Duodenal mucosa (tissue), 2 donors: ENCODE measurements around the gene SLC16A3.

Source experiments
- H3K27ac ChIP-seq: one replicate; pipeline ENCODE4 v1.7.0; 2013; ENCODE audit warnings: low read depth, low read length
- H3K27me3 ChIP-seq, 2 donors: one replicate each; pipeline ENCODE4 v1.7.0; 2013; ENCODE audit warnings: low read length in 2 of 2, control low read depth in 1 of 2; ENCODE audit not compliant: insufficient read depth in 2 of 2, control insufficient read depth in 1 of 2
- H3K36me3 ChIP-seq, 2 donors: one replicate each; pipeline ENCODE4 v1.7.0; 2013; ENCODE audit warnings: low read length in 2 of 2, control low read depth in 1 of 2; ENCODE audit not compliant: insufficient read depth in 2 of 2, control insufficient read depth in 1 of 2
- H3K4me1 ChIP-seq, 2 donors: one replicate each; pipeline ENCODE4 v1.7.0; 2013; ENCODE audit warnings: low read length in 2 of 2, control low read depth in 1 of 2; ENCODE audit not compliant: insufficient read depth in 2 of 2, control insufficient read depth in 1 of 2
- H3K4me3 ChIP-seq, 2 donors: one replicate each; pipeline ENCODE4 v1.7.0; 2013; ENCODE audit warnings: low read length in 2 of 2, low read depth in 1 of 2
- H3K9ac ChIP-seq, 2 donors: one replicate each; pipeline ENCODE4 v1.7.0; 2013; ENCODE audit warnings: low read length in 2 of 2, low read depth in 1 of 2
- H3K9me3 ChIP-seq, 2 donors: one replicate each; pipeline ENCODE4 v1.7.0; 2013; ENCODE audit warnings: low read length in 2 of 2, control low read depth in 1 of 2; ENCODE audit not compliant: control insufficient read depth in 1 of 2

The SLC16A3 gene

DNA sequence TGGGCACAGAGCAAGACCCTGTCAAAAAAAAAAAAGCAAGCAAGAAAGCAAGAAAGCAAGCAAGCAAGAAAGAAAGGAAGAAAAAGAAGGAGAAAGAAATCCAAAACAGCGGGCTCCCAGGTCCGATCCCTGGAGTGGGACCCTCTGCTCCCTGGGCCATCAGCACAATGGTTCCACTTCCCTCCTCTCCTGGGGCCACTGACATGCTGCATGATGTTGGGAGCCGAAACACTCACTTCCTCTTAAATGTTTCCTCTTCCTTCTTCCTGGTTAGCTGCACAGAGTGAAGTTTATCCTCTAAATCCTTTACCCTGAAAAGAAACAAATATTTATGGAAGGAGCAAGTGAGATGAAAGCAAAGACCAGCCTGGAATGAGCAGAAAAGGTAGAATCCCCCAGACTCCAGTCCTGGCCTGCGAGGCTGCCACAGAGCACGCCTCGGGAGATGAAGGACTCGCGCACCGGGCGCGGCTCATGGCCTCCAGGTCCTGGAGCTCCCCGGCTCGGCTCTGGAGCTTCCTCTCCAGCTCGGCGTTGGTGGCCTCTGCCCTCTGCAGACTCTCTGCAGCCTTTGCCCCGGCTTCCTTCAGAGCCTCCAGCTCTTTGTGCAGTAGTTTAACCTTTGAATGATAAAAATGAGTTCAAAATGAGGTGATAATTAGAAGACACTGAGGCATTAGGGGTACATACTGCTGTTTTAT lies 35.2 kb upstream of the SLC16A3 start:
- peak overlapping the region in 1 of 2 donors; percentile 17 for H3K9ac ChIP-seq
- peak overlapping the region; percentile 31 for H3K27ac ChIP-seq
- H3K4me1 ChIP-seq = peaks cover 12 to 31% of the 10 kb centered on the region in 2 donors
- no peaks in the 10 kb centered on the region for H3K9me3 ChIP-seq
- H3K36me3 ChIP-seq = peaks cover 7 to 18% of the 10 kb centered on the region in 2 donors
- H3K4me3 ChIP-seq = peak overlapping the region; percentile 5 to 30
- H3K27me3 ChIP-seq = no peaks in the 10 kb centered on the region

GRCh38 chr17:82194765-82195164 lies 34.1 kb upstream of the SLC16A3 start:
- no peaks in the 10 kb centered on the region for H3K27me3 ChIP-seq
- H3K9ac ChIP-seq = no peak overlapping the region
- peaks cover 7 to 18% of the 10 kb centered on the region in 2 donors for H3K36me3 ChIP-seq
- H3K27ac ChIP-seq = no peak overlapping the region
- H3K4me1 ChIP-seq = peaks cover 5 to 23% of the 10 kb centered on the region in 2 donors
- no peaks in the 10 kb centered on the region for H3K9me3 ChIP-seq
- H3K4me3 ChIP-seq = no peak overlapping the region

- H3K9ac ChIP-seq = no peak overlapping the region
- H3K27me3 ChIP-seq = no peaks in the 10 kb centered on the region
- H3K27ac ChIP-seq = no peak overlapping the region
- H3K9me3 ChIP-seq = no peaks in the 10 kb centered on the region
- peaks cover 7 to 18% of the 10 kb centered on the region in 2 donors for H3K36me3 ChIP-seq
- H3K4me3 ChIP-seq = no peak overlapping the region
- peaks cover 5 to 23% of the 10 kb centered on the region in 2 donors for H3K4me1 ChIP-seq
Measured at GRCh38 chr17:82195675-82196672, 32.9 kb upstream of the SLC16A3 start.

GRCh38 chr17:82198092-82198491 lies 30.8 kb upstream of the SLC16A3 start:
- H3K9me3 ChIP-seq = no peaks in the 10 kb centered on the region
- H3K27ac ChIP-seq = no peak overlapping the region
- H3K9ac ChIP-seq = no peak overlapping the region
- H3K4me1 ChIP-seq = peaks cover 0 to 14% of the 10 kb centered on the region in 2 donors
- no peaks in the 10 kb centered on the region for H3K27me3 ChIP-seq
- H3K36me3 ChIP-seq = peaks cover 7 to 18% of the 10 kb centered on the region in 2 donors
- H3K4me3 ChIP-seq = no peak overlapping the region

DNA sequence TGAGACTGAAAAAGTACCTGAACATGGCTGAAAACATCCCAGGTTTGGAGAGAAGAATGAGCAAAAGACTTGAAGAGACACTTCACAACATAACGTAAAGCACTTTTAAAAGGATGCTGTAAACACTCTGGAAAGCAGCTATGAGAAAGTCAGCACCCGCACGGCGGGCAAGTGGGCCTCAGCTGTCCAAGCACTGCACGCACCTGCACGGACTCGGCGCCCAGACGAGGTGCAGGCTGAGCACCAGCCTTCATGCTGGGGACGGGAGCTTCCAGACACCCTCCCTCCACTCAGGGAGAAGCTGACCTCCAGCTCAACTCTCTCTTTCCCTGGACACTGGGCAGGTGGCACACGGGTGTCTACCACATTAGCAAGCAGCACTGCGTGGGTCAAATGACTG lies 29.3 kb upstream of the SLC16A3 start:
- Histone ChIP-seq H3K4me3 (no peak overlapping the region), H3K4me1 (peaks cover 0 to 5% of the 10 kb centered on the region in 2 donors), H3K36me3 (peaks cover 7 to 18% of the 10 kb centered on the region in 2 donors), H3K9me3 (no peaks in the 10 kb centered on the region), H3K27me3 (no peaks in the 10 kb centered on the region), H3K9ac (no peak overlapping the region), H3K27ac (no peak overlapping the region)

DNA sequence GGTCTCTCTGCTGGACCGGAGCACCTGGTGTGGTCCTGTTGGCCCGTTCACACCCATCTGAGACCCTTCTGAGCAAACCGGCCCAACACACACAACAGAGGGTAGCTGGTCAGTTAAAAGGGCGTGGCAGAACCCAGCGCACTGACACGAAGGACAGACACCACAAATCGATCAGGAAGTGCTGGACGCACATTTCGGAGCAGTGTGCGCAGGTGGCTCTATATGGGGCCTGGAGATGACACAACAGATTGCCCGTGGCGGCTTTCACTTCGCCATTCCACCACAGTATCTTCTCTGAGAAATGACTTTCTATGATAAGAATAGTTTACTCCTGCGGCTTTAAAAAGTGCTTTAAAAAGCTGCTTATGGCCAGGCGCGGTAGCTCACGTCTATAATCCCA lies 28.7 kb upstream of the SLC16A3 start:
- H3K36me3 ChIP-seq = peaks cover 7 to 12% of the 10 kb centered on the region in 2 donors
- H3K9ac ChIP-seq = no peak overlapping the region
- H3K27me3 ChIP-seq = no peaks in the 10 kb centered on the region
- H3K4me1 ChIP-seq = peaks cover under 1 to 6% of the 10 kb centered on the region in 2 donors
- H3K4me3 ChIP-seq = no peak overlapping the region
- H3K27ac ChIP-seq = no peak overlapping the region
- no peaks in the 10 kb centered on the region for H3K9me3 ChIP-seq

DNA sequence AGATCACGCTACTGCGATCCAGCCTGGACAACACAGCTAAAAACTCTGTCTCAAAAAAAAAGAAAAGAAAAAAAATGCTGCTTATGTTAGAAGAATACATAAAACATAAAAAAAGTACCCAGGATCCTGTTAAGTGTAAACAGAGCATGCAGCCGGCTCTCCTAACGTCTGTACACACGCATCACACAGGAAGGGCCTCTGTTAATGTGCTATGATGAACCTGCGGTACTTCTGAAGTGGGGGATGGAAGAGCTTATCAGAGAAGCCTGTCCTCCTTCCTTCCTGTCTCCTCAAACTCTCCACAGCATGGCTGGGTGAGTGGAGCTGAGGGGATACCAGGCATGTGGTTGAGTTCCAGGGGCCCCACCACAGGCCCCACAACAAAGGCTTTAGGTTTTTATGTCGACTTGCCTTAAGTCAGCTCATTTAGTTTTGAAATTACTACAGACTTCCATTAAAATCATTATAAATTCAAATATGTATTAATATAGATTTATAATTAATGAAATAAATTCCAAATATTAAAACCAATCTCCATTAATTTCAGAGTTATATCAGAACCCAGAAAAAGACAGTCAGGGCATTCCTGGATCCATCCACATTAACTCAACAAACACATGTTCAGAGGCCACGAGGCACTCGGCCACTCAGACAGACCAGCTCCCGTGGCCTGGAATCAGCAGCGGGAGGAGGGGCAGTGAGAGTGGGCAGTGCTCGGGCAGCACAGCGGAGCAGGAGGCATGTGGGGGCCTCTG lies 27.9 kb upstream of the SLC16A3 start:
- H3K9ac ChIP-seq = no peak overlapping the region
- no peak overlapping the region for H3K27ac ChIP-seq
- peaks cover 8 to 13% of the 10 kb centered on the region in 2 donors for H3K4me1 ChIP-seq
- H3K36me3 ChIP-seq = peaks cover 7 to 12% of the 10 kb centered on the region in 2 donors
- H3K27me3 ChIP-seq = no peaks in the 10 kb centered on the region
- no peak overlapping the region for H3K4me3 ChIP-seq
- H3K9me3 ChIP-seq = no peaks in the 10 kb centered on the region

GRCh38 chr17:82201498-82201910 lies 27.3 kb upstream of the SLC16A3 start:
- Histone ChIP-seq H3K9me3 (no peaks in the 10 kb centered on the region), H3K27me3 (no peaks in the 10 kb centered on the region), H3K4me3 (no peak overlapping the region), H3K4me1 (peaks cover 10 to 19% of the 10 kb centered on the region in 2 donors), H3K27ac (no peak overlapping the region), H3K36me3 (peaks cover 4 to 10% of the 10 kb centered on the region in 2 donors), H3K9ac (no peak overlapping the region)

DNA sequence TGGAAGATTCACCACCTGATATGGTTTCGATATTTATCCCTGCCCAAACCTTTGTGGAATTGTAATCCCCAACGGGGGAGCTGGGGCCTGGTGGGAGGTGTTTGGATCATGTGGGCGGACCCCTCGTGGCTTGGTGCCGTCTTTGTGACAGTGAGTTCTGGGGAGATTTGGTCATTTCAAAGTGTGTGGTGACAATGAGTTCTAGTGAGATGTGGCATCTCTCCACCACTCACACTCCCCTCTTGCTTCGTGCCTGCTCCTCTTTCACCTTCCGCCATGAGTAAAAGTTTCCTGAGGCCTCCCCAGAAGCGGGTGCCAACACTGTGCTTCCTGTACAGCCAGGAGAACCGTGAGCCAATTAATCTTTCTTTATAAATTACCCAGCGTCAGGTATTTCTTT lies 25.9 kb upstream of the SLC16A3 start:
- H3K27ac ChIP-seq = no peak overlapping the region
- H3K9ac ChIP-seq = no peak overlapping the region

More for the DNA sequence above, 25.9 kb upstream of the SLC16A3 start:
- Histone ChIP-seq H3K9me3 (no peaks in the 10 kb centered on the region), H3K36me3 (peaks cover 3 to 7% of the 10 kb centered on the region in 2 donors), H3K4me3 (no peak overlapping the region), H3K27me3 (no peaks in the 10 kb centered on the region), H3K4me1 (peaks cover 10 to 19% of the 10 kb centered on the region in 2 donors)
